HCT116 (cell line): ENCODE data around the gene ZCCHC24. TPM values are rescaled to one million over a fixed set of nuclear protein-coding genes. Genes with fewer than 3 reads are reported as not detected.

Source experiments
- ATAC-seq: fragments of 200-7000 bp; cut with Tn5 transposase; 2 replicates; pipeline ENCODE4 v1.9.1; 2020; ENCODE audit warnings: mild to moderate bottlenecking, moderate library complexity
- BruUV-seq: library from RNA; stranded (reverse); fragments of 400-500 nt; replicated peaks from 2 replicates; lab custom pipeline; 2021; lab: Mats Ljungman, UMichigan
- CTCF ChIA-PET: fragments of 300-600 bp; sonication (Branson Sonifier 250); formaldehyde crosslinking; loops from one replicate; lab custom pipeline; 2021; ENCODE audit warnings: antibody characterized with exemption; lab: Charles Lee
- POLR2A ChIA-PET: fragments of 300-600, 350-600 bp; sonication (Branson Sonifier 250); formaldehyde crosslinking; loops from one replicate; lab custom pipeline; 2021; ENCODE audit warnings: antibody characterized with exemption; lab: Charles Lee
- RAD21 ChIA-PET, 2 experiments: fragments of 300-600 bp; sonication (Branson Sonifier 250); formaldehyde crosslinking; loops; one replicate each; lab custom pipeline; 2023; ENCODE audit warnings: low total read pairs in 2 of 2; ENCODE audit not compliant: uncharacterized antibody in 2 of 2, unreplicated experiment in 2 of 2, low non-redundant PET in 1 of 2; lab: Charles Lee
- DNase-seq: peaks from one replicate; pipeline ENCODE4 v3.0.0-alpha.2; 2010; ENCODE audit warnings: low read depth, low spot score
- H2AFZ ChIP-seq: fragments of 200-600 bp; shearing (Covaris generic), sonication (generic); 2 replicates; pipeline ENCODE4 v1.6.1; 2017; ENCODE audit warnings: low read depth, mixed run types, mixed read lengths, antibody characterized with exemption, low read length; ENCODE audit not compliant: poor library complexity, severe bottlenecking
- H3K27ac ChIP-seq: 2 replicates; pipeline ENCODE4 v1.5.1; 2012; ENCODE audit warnings: low read depth, low read length
- H3K27me3 ChIP-seq: fragments of 200-600 bp; sonication (generic); 2 replicates; pipeline ENCODE4 v1.6.1; 2016; ENCODE audit warnings: mixed run types, low read length, mixed read lengths; ENCODE audit not compliant: insufficient read depth
- H3K36me3 ChIP-seq, 2 experiments: fragments of 200-500 bp in 1 of 2; fragments of 200-600 bp in 1 of 2; sonication (Bioruptor generic) in 1 of 2; sonication (generic) in 1 of 2; 2 replicates each; pipeline versions ENCODE4 v1.5.1 to v1.6.1; 2014 to 2016; ENCODE audit warnings: low read length in 2 of 2, inconsistent platforms in 1 of 2, mixed read lengths in 1 of 2, mixed run types in 1 of 2; ENCODE audit not compliant: insufficient read depth in 2 of 2, control insufficient read depth in 1 of 2
- H3K4me1 ChIP-seq, 2 experiments: fragments of 200-600 bp in 1 of 2; sonication (generic) in 1 of 2; 2 replicates each; pipeline versions ENCODE4 v1.5.1 to v1.6.1; 2012 to 2017; ENCODE audit warnings: low read length in 2 of 2, inconsistent platforms in 1 of 2, mild to moderate bottlenecking in 1 of 2, mixed read lengths in 1 of 2, mixed run types in 1 of 2, moderate library complexity in 1 of 2; ENCODE audit not compliant: insufficient read depth in 2 of 2, control insufficient read depth in 1 of 2
- H3K4me2 ChIP-seq: fragments of 200-600 bp; sonication (generic); 2 replicates; pipeline ENCODE4 v1.6.1; 2017; ENCODE audit warnings: mixed run types, low read length, mixed read lengths
- H3K4me3 ChIP-seq, 2 experiments: fragments of 200-600 bp in 1 of 2; sonication (generic) in 1 of 2; replicated peaks in 1 of 2; 2 replicates each; pipeline ENCODE4 v1.5.1; 2011 to 2016; ENCODE audit warnings: low read length in 2 of 2, control low read depth in 1 of 2, low read depth in 1 of 2, mild to moderate bottlenecking in 1 of 2, mixed read lengths in 1 of 2, mixed run types in 1 of 2
- H3K79me2 ChIP-seq: fragments of 200-600 bp; sonication (generic); 2 replicates; pipeline ENCODE4 v1.6.1; 2017; ENCODE audit warnings: mild to moderate bottlenecking, mixed run types, low read length, moderate library complexity, mixed read lengths; ENCODE audit not compliant: insufficient read depth
- H3K9ac ChIP-seq: fragments of 200-600 bp; sonication (generic); 2 replicates; pipeline ENCODE4 v1.6.1; 2016; ENCODE audit warnings: low read length, mixed read lengths
- H3K9me2 ChIP-seq: fragments of 200-600 bp; sonication (generic), shearing (Covaris generic); 2 replicates; pipeline ENCODE4 v1.6.1; 2017; ENCODE audit warnings: mixed run types, mild to moderate bottlenecking, moderate library complexity; ENCODE audit not compliant: insufficient read depth
- H3K9me3 ChIP-seq, 2 experiments: fragments of 200-500 bp in 1 of 2; fragments of 200-600 bp in 1 of 2; sonication (Bioruptor generic) in 1 of 2; sonication (generic) in 1 of 2; 2 replicates each; pipeline ENCODE4 v1.6.1; 2014 to 2017; ENCODE audit warnings: low read length in 2 of 2, mixed read lengths in 2 of 2, inconsistent platforms in 1 of 2, low read depth in 1 of 2, mild to moderate bottlenecking in 1 of 2, mixed run types in 1 of 2, moderate library complexity in 1 of 2; ENCODE audit not compliant: control insufficient read depth in 1 of 2, insufficient read depth in 1 of 2
- H4K20me1 ChIP-seq: fragments of 200-600 bp; sonication (generic), shearing (Covaris generic); 2 replicates; pipeline ENCODE4 v1.6.1; 2017; ENCODE audit warnings: mixed run types, mild to moderate bottlenecking, moderate library complexity; ENCODE audit not compliant: insufficient read depth
- ATF3 ChIP-seq: IDR thresholded peaks from 2 replicates; pipeline ENCODE4 v1.6.1; 2012
- CBX3 ChIP-seq: IDR thresholded peaks from 2 replicates; pipeline ENCODE4 v1.6.1; 2012; ENCODE audit warnings: low read depth
- CEBPB ChIP-seq: IDR thresholded peaks from 2 replicates; pipeline ENCODE4 v1.6.1; 2012; ENCODE audit warnings: low read depth
- EGR1 ChIP-seq: IDR thresholded peaks from 2 replicates; pipeline ENCODE4 v1.6.1; 2012; ENCODE audit warnings: low read depth
- EZH2 ChIP-seq: fragments of 200-600 bp; sonication (generic); IDR thresholded peaks from 2 replicates; pipeline ENCODE4 v1.6.1; 2017; ENCODE audit warnings: antibody characterized with exemption, mixed run types
- FOSL1 ChIP-seq: IDR thresholded peaks from 2 replicates; pipeline ENCODE4 v1.6.1; 2012; ENCODE audit warnings: low read depth
- JUND ChIP-seq: IDR thresholded peaks from 2 replicates; pipeline ENCODE4 v1.6.1; 2012
- POLR2A ChIP-seq: IDR thresholded peaks from 2 replicates; pipeline ENCODE4 v1.7.0; 2011; ENCODE audit warnings: borderline replicate concordance; ENCODE audit not compliant: insufficient read depth, insufficient read length; ENCODE audit errors: extremely low read depth
- POLR2AphosphoS5 ChIP-seq: IDR thresholded peaks from 2 replicates; pipeline ENCODE4 v1.6.1; 2011; ENCODE audit warnings: mild to moderate bottlenecking, low read depth, low read length, moderate library complexity
- RAD21 ChIP-seq: IDR thresholded peaks from 2 replicates; pipeline ENCODE4 v1.6.1; 2012; ENCODE audit warnings: low read depth, mild to moderate bottlenecking
- SRF ChIP-seq: IDR thresholded peaks from 2 replicates; pipeline ENCODE4 v1.6.1; 2012; ENCODE audit warnings: low read depth
- TCF7L2 ChIP-seq: IDR thresholded peaks from 2 replicates; pipeline ENCODE4 v1.7.0; 2011; ENCODE audit warnings: borderline replicate concordance, inconsistent platforms; ENCODE audit not compliant: insufficient read depth, insufficient read length; ENCODE audit errors: extremely low read depth
- YY1 ChIP-seq: IDR thresholded peaks from 2 replicates; pipeline ENCODE4 v1.6.1; 2011; ENCODE audit warnings: low read length, low read depth, moderate library complexity, mild to moderate bottlenecking; ENCODE audit not compliant: insufficient replicate concordance; ENCODE audit errors: extremely low read depth
- ZFX ChIP-seq: fragments of 450-650 bp; IDR thresholded peaks from 2 replicates; pipeline ENCODE4 v1.6.1; 2017
- intact Hi-C: fragments of 100-400 bp; cut with micrococcal nuclease; formaldehyde crosslinking; loops from 2 replicates; pipeline ENCODE4 v1.10.0; 2022
- total RNA-seq: library from RNA; stranded (reverse); gene quantifications from one replicate; pipeline ENCODE4 v1.2.1, GENCODE V29; 2021; ENCODE audit not compliant: unreplicated experiment

The ZCCHC24 gene
- total RNA-seq, 1 experiment from 2014 or later, result 7.0 TPM

- Histone ChIP-seq H3K79me2 (no peaks in the 10 kb centered on the region), H3K4me3 (no peak overlapping the region), H4K20me1 (no peaks in the 10 kb centered on the region), H3K9me3 (no peaks in the 10 kb centered on the region), H3K36me3 (no peaks in the 10 kb centered on the region), H3K4me2 (no peak overlapping the region), H3K27ac (no peak overlapping the region), H3K4me1 (peaks cover 3 to 10% of the 10 kb centered on the region in 2 experiments; a peak in 2 of 4 replicates), H3K9ac (no peak overlapping the region), H3K9me2 (no peaks in the 10 kb centered on the region), H2AFZ (no peak overlapping the region), H3K27me3 (no peaks in the 10 kb centered on the region)
- no peak for TF ChIP-seq POLR2A
- TF ChIP-seq EZH2, result no peak
- no peak for TF ChIP-seq EGR1
- TF ChIP-seq POLR2AphosphoS5, result no peak
- no peak for TF ChIP-seq SRF
- no peak for TF ChIP-seq YY1
- TF ChIP-seq CEBPB, result no peak
- TF ChIP-seq ATF3, result no peak
- ChIA-PET POLR2A (no interaction called here), RAD21 (interaction anchor here in 1 of 2 experiments (1.2 kb wide), 1 partner anchor 112 kb away, joined by 6 read pairs; no protein-coding TSS in a partner anchor), CTCF (interaction anchor here (0.7 to 3.3 kb wide), 2 partner anchors 112 to 552 kb away, joined by 3 to 77 read pairs; no protein-coding TSS in a partner anchor)
- no peak for DNase-seq
- no TSS peak for BruUV-seq
- intact Hi-C loops, result no loop called here
- no peak for ATAC-seq
Measured at GRCh38 chr10:79376078-79376628, 69.3 kb downstream of the ZCCHC24 start.

GRCh38 chr10:79375321-79376077, 69.9 kb downstream of the ZCCHC24 start:
- intact Hi-C loops, result no loop called here
- BruUV-seq, result no TSS peak
- no peak for ATAC-seq
- TF ChIP-seq YY1, result no peak
- no peak for TF ChIP-seq FOSL1
- no peak for TF ChIP-seq CBX3
- no peak for TF ChIP-seq RAD21
- no peak for TF ChIP-seq ZFX
- TF ChIP-seq TCF7L2, result no peak
- no peak for TF ChIP-seq JUND
- no peak for TF ChIP-seq EGR1
- no peaks in the 10 kb centered on the region for H3K79me2 ChIP-seq
- CTCF ChIA-PET, result interaction anchor here (0.7 to 3.3 kb wide), 2 partner anchors 113 to 553 kb away, joined by 3 to 77 read pairs; no protein-coding TSS in a partner anchor
- no peaks in the 10 kb centered on the region for H3K27me3 ChIP-seq
- H4K20me1 ChIP-seq, result no peaks in the 10 kb centered on the region
- H3K27ac ChIP-seq, result no peak overlapping the region
- H3K4me2 ChIP-seq, result no peak overlapping the region
- DNase-seq, result no peak
- H3K4me3 ChIP-seq, result no peak overlapping the region
- no peaks in the 10 kb centered on the region for H3K9me2 ChIP-seq
- RAD21 ChIA-PET, result interaction anchor here (1.2 to 1.8 kb wide), 2 partner anchors 112 to 116 kb away, joined by 4 to 6 read pairs; no protein-coding TSS in a partner anchor
- H3K36me3 ChIP-seq, result no peaks in the 10 kb centered on the region
- H3K4me1 ChIP-seq, result peaks cover 3 to 10% of the 10 kb centered on the region in 2 experiments; a peak in 2 of 4 replicates
- H3K9me3 ChIP-seq, result no peaks in the 10 kb centered on the region
- no peak overlapping the region for H3K9ac ChIP-seq
- H2AFZ ChIP-seq, result no peak overlapping the region
- POLR2A ChIA-PET, result no interaction called here
